GM19438 (cell line): Measurements from ENCODE around the gene SLC9A6.
A peak's percentile ranks its signal among the peaks of the same experiment; 100 is the strongest.

Experiments used
- ATAC-seq: cut with Tn5 transposase; IDR thresholded peaks from one replicate; pipeline ENCODE4 v1.9.1; 2021; ENCODE audit warnings: low read depth; ENCODE audit not compliant: unreplicated experiment

The SLC9A6 gene

DNA sequence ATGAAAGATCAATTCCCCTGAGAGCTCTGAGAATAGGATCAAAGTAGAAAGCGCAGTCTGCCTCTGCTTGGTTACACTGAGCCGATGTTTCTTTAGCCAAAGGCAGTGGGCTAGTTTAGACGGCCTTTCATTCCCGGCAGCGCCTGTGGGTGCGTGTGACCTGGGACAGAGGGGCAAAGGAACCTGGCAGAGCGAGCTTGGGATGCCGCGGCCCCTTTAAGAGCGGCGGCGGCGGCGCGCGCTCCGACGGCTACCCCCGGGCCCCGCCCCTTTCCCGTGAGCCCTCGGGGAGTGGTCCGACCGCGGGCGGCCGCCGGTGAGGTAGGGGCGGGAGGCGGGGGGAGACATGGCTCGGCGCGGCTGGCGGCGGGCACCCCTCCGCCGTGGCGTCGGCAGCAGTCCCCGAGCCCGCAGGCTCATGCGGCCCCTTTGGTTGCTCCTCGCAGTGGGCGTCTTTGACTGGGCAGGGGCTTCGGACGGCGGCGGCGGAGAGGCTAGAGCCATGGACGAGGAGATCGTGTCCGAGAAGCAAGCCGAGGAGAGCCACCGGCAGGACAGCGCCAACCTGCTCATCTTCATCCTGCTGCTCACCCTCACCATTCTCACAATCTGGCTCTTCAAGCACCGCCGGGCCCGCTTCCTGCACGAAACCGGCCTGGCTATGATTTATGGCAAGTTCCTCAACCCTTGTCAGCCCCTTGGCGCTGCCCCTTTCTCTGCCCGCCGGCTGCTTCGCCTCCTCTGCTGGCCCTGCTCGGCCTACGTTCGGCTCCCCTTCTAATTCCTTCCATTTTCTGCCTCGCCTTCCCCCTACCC, at the start of gene SLC9A6:
SLC9A6 (plus strand) TSS at position 279 of the 816 bp plus-strand sequence; CDS start at position 503, 224 bp downstream.
- ATAC-seq, result peak; percentile 79

- no peak for ATAC-seq
Measured at GRCh38 chrX:135944486-135944885, 40.7 kb upstream of the SLC9A6 start.

DNA sequence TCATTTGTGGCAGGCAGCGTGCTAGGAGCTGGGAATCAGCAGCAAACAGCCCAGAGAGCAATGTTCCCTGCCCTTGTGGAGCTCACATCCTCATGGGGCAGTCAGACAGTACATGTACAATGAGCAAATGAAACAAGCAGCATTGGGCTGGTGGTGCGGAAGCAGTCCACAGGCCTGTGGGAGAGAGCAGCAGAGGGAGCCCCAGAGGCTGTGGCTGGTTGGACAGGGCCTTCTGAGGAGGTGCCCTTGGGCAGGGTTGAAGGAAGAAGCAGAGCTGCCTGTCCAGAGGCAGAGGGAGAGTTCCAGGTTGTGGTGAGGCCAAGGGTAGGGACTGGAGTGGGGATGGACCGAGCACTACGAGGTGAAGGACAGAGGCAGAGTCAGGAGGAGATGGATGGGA, 33.9 kb upstream of the SLC9A6 start:
- no peak for ATAC-seq

DNA sequence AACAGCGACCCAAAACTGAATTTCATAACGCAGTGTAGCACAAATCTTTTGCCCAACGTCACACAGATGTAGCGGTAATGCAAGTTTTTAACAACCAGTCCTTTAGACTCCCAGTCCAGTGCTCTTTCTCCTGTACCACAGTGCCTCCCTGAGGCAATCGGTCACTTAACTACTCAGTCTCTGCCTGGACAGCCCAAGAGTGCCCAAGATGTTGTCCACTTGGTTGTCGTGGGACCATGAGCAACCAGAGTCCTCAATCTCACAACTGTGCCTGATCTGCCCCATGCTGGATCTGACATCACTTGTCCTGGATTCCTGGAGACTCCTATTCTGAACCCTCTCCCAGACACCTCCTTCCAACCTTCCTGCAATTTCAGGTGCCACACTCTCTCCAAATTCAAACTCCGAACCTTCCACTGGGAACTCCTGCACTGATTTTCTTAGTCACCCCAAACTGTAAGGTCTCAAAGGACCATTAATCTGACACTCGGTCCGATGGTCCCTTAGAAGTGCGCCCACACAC, 12.1 kb upstream of the SLC9A6 start:
- ATAC-seq, result peak; percentile 37

- peak; percentile 70 for ATAC-seq
Measured at GRCh38 chrX:135973548-135974278, 11.5 kb upstream of the SLC9A6 start, which contains the start of gene MMGT1. Gene MMGT1 (minus strand): TSS chrX:135973988. CDS start chrX:135973675, 313 bp downstream.

GRCh38 chrX:135974279-135974856, 10.9 kb upstream of the SLC9A6 start:
- ATAC-seq, result no peak

- ATAC-seq, result no peak
Measured at GRCh38 chrX:135975421-135975820, 9.8 kb upstream of the SLC9A6 start.

- ATAC-seq, result no peak
Measured at GRCh38 chrX:135977611-135978010, 7.6 kb upstream of the SLC9A6 start.

DNA sequence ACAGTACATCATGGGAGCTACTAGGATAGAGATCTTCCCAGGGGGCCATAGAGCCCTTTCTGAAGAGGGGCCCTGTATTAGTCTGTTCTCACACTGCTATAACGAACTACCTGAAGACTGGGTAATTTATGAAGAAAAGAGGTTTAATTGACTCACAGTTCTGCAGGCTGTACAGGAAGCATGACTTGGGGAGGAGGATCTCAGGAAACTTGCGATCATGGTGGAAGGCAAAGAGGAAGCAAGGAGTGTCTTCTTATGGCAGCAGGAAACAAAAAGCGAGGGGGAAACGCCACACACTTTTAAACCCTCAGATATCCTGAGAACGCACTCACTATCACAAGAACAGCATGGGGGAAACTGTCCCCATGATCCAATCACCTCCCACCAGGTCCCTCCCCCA, 4.2 kb upstream of the SLC9A6 start:
- no peak for ATAC-seq

DNA sequence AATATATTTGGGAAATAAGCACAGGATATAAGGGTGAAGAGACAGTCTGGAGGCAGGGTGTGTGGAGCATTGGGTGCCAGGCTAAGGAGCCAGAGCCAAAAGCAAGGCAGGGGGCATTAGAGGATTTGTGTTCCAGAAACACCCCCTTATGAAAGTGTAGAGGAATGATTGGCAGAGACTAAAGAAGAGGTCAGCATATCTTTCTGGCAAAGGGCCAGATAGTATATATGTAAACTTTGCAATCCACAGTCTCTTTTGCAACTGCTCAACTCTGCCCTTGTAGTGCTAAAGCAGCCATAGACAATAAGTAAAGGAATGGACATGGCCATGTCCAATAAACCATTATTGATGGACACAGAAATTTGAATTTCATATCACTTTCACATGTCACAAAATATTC, 3.6 kb upstream of the SLC9A6 start:
- ATAC-seq, result no peak

DNA sequence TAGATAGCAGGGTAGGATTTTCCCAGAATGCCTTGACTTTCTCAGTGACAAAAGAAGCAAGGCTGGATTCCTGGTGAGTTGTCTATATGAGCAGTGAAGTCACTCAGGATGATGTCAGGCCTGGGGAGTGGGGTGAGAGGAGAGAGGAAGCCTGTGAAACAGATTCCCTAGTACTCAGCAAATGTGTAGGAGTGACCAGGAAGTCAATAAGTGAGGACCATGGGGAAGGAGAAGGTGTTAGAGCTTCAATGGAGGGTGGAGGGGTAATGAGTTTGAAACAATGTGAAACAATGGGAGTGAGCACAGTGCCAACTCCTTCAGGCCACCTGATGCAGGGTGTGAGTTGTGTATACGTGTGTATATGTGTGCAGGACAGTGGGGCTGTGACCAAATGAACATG, 2.4 kb upstream of the SLC9A6 start:
- no peak for ATAC-seq

GRCh38 chrX:135984256-135984655, 979 bp upstream of the SLC9A6 start:
- no peak for ATAC-seq

- ATAC-seq, result no peak
Measured at GRCh38 chrX:135984791-135985156, 461 bp upstream of the SLC9A6 start.

DNA sequence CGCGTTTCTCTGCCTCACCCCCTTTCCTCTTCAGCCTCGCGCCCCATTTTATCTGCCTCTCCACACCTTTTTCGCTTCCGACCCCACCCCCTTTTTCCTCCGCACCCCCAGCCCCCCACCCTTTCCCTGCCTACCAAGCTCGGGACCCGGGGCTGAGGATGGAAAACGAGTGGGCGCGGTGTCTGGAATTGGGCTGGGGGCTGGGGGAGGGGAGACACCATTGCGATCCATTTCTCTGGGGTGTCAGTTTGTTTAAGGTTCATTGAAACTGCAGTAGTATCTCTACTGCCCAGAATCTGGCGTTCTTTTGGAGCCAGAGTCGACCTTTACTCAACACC, 707 bp downstream of the SLC9A6 start:
- no peak for ATAC-seq

- no peak for ATAC-seq
Measured at GRCh38 chrX:135988245-135988644, 3.0 kb downstream of the SLC9A6 start.

GRCh38 chrX:136015016-136015415, 29.8 kb downstream of the SLC9A6 start:
- no peak for ATAC-seq

- no peak for ATAC-seq
Measured at GRCh38 chrX:136016881-136017280, 31.6 kb downstream of the SLC9A6 start.

DNA sequence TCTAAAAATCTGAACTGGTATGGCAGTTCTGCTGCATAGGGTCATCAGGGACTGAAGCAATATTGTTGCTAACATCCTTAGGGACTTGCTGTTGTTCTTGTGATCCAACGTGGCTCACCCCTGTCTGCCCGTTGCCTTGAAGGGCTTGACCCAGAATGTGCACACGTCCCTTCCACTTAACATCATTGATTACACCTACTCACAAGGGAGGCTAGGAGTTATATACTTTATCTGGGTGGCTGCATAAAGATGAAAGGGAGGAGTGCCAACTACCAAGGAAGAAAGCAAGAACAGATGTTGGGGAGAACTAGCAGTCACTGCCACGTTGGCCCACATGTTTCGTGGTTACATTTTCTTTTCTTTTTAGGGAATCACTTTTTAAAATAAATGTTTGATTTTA, 34.0 kb downstream of the SLC9A6 start:
- no peak for ATAC-seq

GRCh38 chrX:136021160-136021559, 35.9 kb downstream of the SLC9A6 start:
- ATAC-seq, result peak; percentile 69

DNA sequence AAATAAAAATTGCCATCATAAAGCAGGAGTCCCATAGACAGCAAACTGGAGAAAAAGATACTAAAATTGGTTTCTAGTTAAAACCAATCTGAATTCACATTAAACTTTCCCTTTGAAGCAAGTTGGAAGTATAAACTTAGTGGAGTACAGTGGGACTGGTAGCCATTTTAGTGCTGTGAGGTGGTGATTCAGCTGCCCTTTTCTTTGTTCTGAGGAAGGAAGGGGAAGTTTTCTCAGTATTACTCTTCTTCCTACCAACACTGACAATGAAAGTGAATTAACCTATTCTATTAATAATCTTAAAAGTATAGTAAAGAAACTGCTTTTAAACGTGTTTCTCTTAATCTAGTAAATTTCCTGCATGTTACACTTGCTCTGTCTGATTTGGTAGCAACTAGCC, 36.7 kb downstream of the SLC9A6 start:
- peak; percentile 60 for ATAC-seq

GRCh38 chrX:136025091-136025490, 39.9 kb downstream of the SLC9A6 start:
- no peak for ATAC-seq
